HCT116 (cell line): ENCODE results near the gene RCBTB2. TPM values are rescaled to one million over a fixed set of nuclear protein-coding genes. Genes with fewer than 3 reads are reported as not detected.

Experiments
- ATAC-seq: fragments of 200-7000 bp; cut with Tn5 transposase; 2 replicates; pipeline ENCODE4 v1.9.1; 2020; ENCODE audit warnings: mild to moderate bottlenecking, moderate library complexity
- BruUV-seq: library from RNA; stranded (reverse); fragments of 400-500 nt; replicated peaks from 2 replicates; lab custom pipeline; 2021; lab: Mats Ljungman, UMichigan
- CTCF ChIA-PET: fragments of 300-600 bp; sonication (Branson Sonifier 250); formaldehyde crosslinking; loops from one replicate; lab custom pipeline; 2021; ENCODE audit warnings: antibody characterized with exemption; lab: Charles Lee
- POLR2A ChIA-PET: fragments of 300-600, 350-600 bp; sonication (Branson Sonifier 250); formaldehyde crosslinking; loops from one replicate; lab custom pipeline; 2021; ENCODE audit warnings: antibody characterized with exemption; lab: Charles Lee
- RAD21 ChIA-PET, 2 experiments: fragments of 300-600 bp; sonication (Branson Sonifier 250); formaldehyde crosslinking; loops; one replicate each; lab custom pipeline; 2023; ENCODE audit warnings: low total read pairs in 2 of 2; ENCODE audit not compliant: uncharacterized antibody in 2 of 2, unreplicated experiment in 2 of 2, low non-redundant PET in 1 of 2; lab: Charles Lee
- DNase-seq: peaks from one replicate; pipeline ENCODE4 v3.0.0-alpha.2; 2010; ENCODE audit warnings: low read depth, low spot score
- H2AFZ ChIP-seq: fragments of 200-600 bp; shearing (Covaris generic), sonication (generic); 2 replicates; pipeline ENCODE4 v1.6.1; 2017; ENCODE audit warnings: low read depth, mixed run types, mixed read lengths, antibody characterized with exemption, low read length; ENCODE audit not compliant: poor library complexity, severe bottlenecking
- H3K27ac ChIP-seq: 2 replicates; pipeline ENCODE4 v1.5.1; 2012; ENCODE audit warnings: low read depth, low read length
- H3K27me3 ChIP-seq: fragments of 200-600 bp; sonication (generic); 2 replicates; pipeline ENCODE4 v1.6.1; 2016; ENCODE audit warnings: mixed run types, low read length, mixed read lengths; ENCODE audit not compliant: insufficient read depth
- H3K36me3 ChIP-seq, 2 experiments: fragments of 200-500 bp in 1 of 2; fragments of 200-600 bp in 1 of 2; sonication (Bioruptor generic) in 1 of 2; sonication (generic) in 1 of 2; 2 replicates each; pipeline versions ENCODE4 v1.5.1 to v1.6.1; 2014 to 2016; ENCODE audit warnings: low read length in 2 of 2, inconsistent platforms in 1 of 2, mixed read lengths in 1 of 2, mixed run types in 1 of 2; ENCODE audit not compliant: insufficient read depth in 2 of 2, control insufficient read depth in 1 of 2
- H3K4me1 ChIP-seq, 2 experiments: fragments of 200-600 bp in 1 of 2; sonication (generic) in 1 of 2; 2 replicates each; pipeline versions ENCODE4 v1.5.1 to v1.6.1; 2012 to 2017; ENCODE audit warnings: low read length in 2 of 2, inconsistent platforms in 1 of 2, mild to moderate bottlenecking in 1 of 2, mixed read lengths in 1 of 2, mixed run types in 1 of 2, moderate library complexity in 1 of 2; ENCODE audit not compliant: insufficient read depth in 2 of 2, control insufficient read depth in 1 of 2
- H3K4me2 ChIP-seq: fragments of 200-600 bp; sonication (generic); 2 replicates; pipeline ENCODE4 v1.6.1; 2017; ENCODE audit warnings: mixed run types, low read length, mixed read lengths
- H3K4me3 ChIP-seq, 2 experiments: fragments of 200-600 bp in 1 of 2; sonication (generic) in 1 of 2; replicated peaks in 1 of 2; 2 replicates each; pipeline ENCODE4 v1.5.1; 2011 to 2016; ENCODE audit warnings: low read length in 2 of 2, control low read depth in 1 of 2, low read depth in 1 of 2, mild to moderate bottlenecking in 1 of 2, mixed read lengths in 1 of 2, mixed run types in 1 of 2
- H3K79me2 ChIP-seq: fragments of 200-600 bp; sonication (generic); 2 replicates; pipeline ENCODE4 v1.6.1; 2017; ENCODE audit warnings: mild to moderate bottlenecking, mixed run types, low read length, moderate library complexity, mixed read lengths; ENCODE audit not compliant: insufficient read depth
- H3K9ac ChIP-seq: fragments of 200-600 bp; sonication (generic); 2 replicates; pipeline ENCODE4 v1.6.1; 2016; ENCODE audit warnings: low read length, mixed read lengths
- H3K9me2 ChIP-seq: fragments of 200-600 bp; sonication (generic), shearing (Covaris generic); 2 replicates; pipeline ENCODE4 v1.6.1; 2017; ENCODE audit warnings: mixed run types, mild to moderate bottlenecking, moderate library complexity; ENCODE audit not compliant: insufficient read depth
- H3K9me3 ChIP-seq, 2 experiments: fragments of 200-500 bp in 1 of 2; fragments of 200-600 bp in 1 of 2; sonication (Bioruptor generic) in 1 of 2; sonication (generic) in 1 of 2; 2 replicates each; pipeline ENCODE4 v1.6.1; 2014 to 2017; ENCODE audit warnings: low read length in 2 of 2, mixed read lengths in 2 of 2, inconsistent platforms in 1 of 2, low read depth in 1 of 2, mild to moderate bottlenecking in 1 of 2, mixed run types in 1 of 2, moderate library complexity in 1 of 2; ENCODE audit not compliant: control insufficient read depth in 1 of 2, insufficient read depth in 1 of 2
- H4K20me1 ChIP-seq: fragments of 200-600 bp; sonication (generic), shearing (Covaris generic); 2 replicates; pipeline ENCODE4 v1.6.1; 2017; ENCODE audit warnings: mixed run types, mild to moderate bottlenecking, moderate library complexity; ENCODE audit not compliant: insufficient read depth
- CBX3 ChIP-seq: IDR thresholded peaks from 2 replicates; pipeline ENCODE4 v1.6.1; 2012; ENCODE audit warnings: low read depth
- CEBPB ChIP-seq: IDR thresholded peaks from 2 replicates; pipeline ENCODE4 v1.6.1; 2012; ENCODE audit warnings: low read depth
- EGR1 ChIP-seq: IDR thresholded peaks from 2 replicates; pipeline ENCODE4 v1.6.1; 2012; ENCODE audit warnings: low read depth
- ELF1 ChIP-seq: IDR thresholded peaks from 2 replicates; pipeline ENCODE4 v1.6.1; 2012; ENCODE audit warnings: low read depth, borderline replicate concordance
- EZH2 ChIP-seq: fragments of 200-600 bp; sonication (generic); IDR thresholded peaks from 2 replicates; pipeline ENCODE4 v1.6.1; 2017; ENCODE audit warnings: antibody characterized with exemption, mixed run types
- FOSL1 ChIP-seq: IDR thresholded peaks from 2 replicates; pipeline ENCODE4 v1.6.1; 2012; ENCODE audit warnings: low read depth
- JUND ChIP-seq: IDR thresholded peaks from 2 replicates; pipeline ENCODE4 v1.6.1; 2012
- POLR2A ChIP-seq: IDR thresholded peaks from 2 replicates; pipeline ENCODE4 v1.7.0; 2011; ENCODE audit warnings: borderline replicate concordance; ENCODE audit not compliant: insufficient read depth, insufficient read length; ENCODE audit errors: extremely low read depth
- RAD21 ChIP-seq: IDR thresholded peaks from 2 replicates; pipeline ENCODE4 v1.6.1; 2012; ENCODE audit warnings: low read depth, mild to moderate bottlenecking
- SP1 ChIP-seq: IDR thresholded peaks from 2 replicates; pipeline ENCODE4 v1.6.1; 2012; ENCODE audit warnings: low read depth
- SRF ChIP-seq: IDR thresholded peaks from 2 replicates; pipeline ENCODE4 v1.6.1; 2012; ENCODE audit warnings: low read depth
- TCF7L2 ChIP-seq: IDR thresholded peaks from 2 replicates; pipeline ENCODE4 v1.7.0; 2011; ENCODE audit warnings: borderline replicate concordance, inconsistent platforms; ENCODE audit not compliant: insufficient read depth, insufficient read length; ENCODE audit errors: extremely low read depth
- YY1 ChIP-seq: IDR thresholded peaks from 2 replicates; pipeline ENCODE4 v1.6.1; 2011; ENCODE audit warnings: low read length, low read depth, moderate library complexity, mild to moderate bottlenecking; ENCODE audit not compliant: insufficient replicate concordance; ENCODE audit errors: extremely low read depth
- ZFX ChIP-seq: fragments of 450-650 bp; IDR thresholded peaks from 2 replicates; pipeline ENCODE4 v1.6.1; 2017
- ZNF274 ChIP-seq: fragments of 200-500 bp; sonication (Bioruptor generic); IDR thresholded peaks from 2 replicates; pipeline ENCODE4 v1.6.1; 2014; ENCODE audit warnings: mild to moderate bottlenecking, low read depth, low read length, inconsistent platforms
- intact Hi-C: fragments of 100-400 bp; cut with micrococcal nuclease; formaldehyde crosslinking; loops from 2 replicates; pipeline ENCODE4 v1.10.0; 2022
- total RNA-seq: library from RNA; stranded (reverse); gene quantifications from one replicate; pipeline ENCODE4 v1.2.1, GENCODE V29; 2021; ENCODE audit not compliant: unreplicated experiment
- TF ChIP-seq, protein P1 (sequence below): IDR thresholded peaks from 2 replicates; pipeline ENCODE4 v1.6.1; 2012; ENCODE audit warnings: low read depth
- TF ChIP-seq, protein P2 (sequence below): IDR thresholded peaks from 2 replicates; pipeline ENCODE4 v1.6.1; 2011; ENCODE audit warnings: mild to moderate bottlenecking, low read length, moderate library complexity; ENCODE audit not compliant: insufficient replicate concordance; ENCODE audit errors: extremely low read depth
- TF ChIP-seq, protein P3 (sequence below): IDR thresholded peaks from 2 replicates; pipeline ENCODE4 v1.6.1; 2012
- TF ChIP-seq, protein P4 (sequence below): IDR thresholded peaks from 2 replicates; pipeline ENCODE4 v1.6.1; 2012
- TF ChIP-seq, protein P5 (sequence below), 3 experiments: fragments of 200-600 bp in 1 of 3; sonication (generic) in 1 of 3; IDR thresholded peaks in 2 of 3; conservative IDR thresholded peaks in 1 of 3; 2 replicates each; pipeline ENCODE4 v1.5.1; 2012 to 2017; ENCODE audit warnings: low read depth in 2 of 3, low read length in 2 of 3, antibody characterized with exemption in 1 of 3, borderline replicate concordance in 1 of 3, control low read depth in 1 of 3, mild to moderate bottlenecking in 1 of 3, mixed read lengths in 1 of 3, mixed run types in 1 of 3, moderate library complexity in 1 of 3; ENCODE audit not compliant: insufficient read depth in 1 of 3

RCBTB2 gene
- total RNA-seq, 1 experiment from 2014 or later = 1.3 TPM

DNA sequence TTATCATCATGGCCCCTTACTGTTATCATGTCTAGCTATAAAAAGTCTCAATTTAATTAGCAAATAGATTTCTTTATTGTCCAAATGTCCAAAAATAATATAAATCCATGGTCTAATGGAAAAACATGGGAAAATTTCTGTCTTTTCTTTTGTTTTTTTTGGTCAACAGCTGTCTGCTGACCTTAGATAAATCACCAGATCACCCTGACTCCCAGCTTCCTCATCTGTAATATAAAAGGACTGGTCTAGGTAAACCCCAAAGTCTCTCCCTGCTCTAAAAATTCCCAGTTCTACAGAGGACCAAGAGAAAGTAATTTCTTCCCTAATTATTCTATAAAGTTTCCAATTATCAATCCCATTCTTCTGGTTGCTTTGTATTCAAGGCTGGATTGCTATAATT, 30.7 kb upstream of the RCBTB2 start:
- Histone ChIP-seq H3K4me2 (no peak overlapping the region), H2AFZ (no peak overlapping the region), H3K9me2 (no peaks in the 10 kb centered on the region), H3K36me3 (no peaks in the 10 kb centered on the region), H3K9me3 (no peaks in the 10 kb centered on the region), H3K4me1 (no peaks in the 10 kb centered on the region), H3K27ac (no peak overlapping the region), H3K27me3 (no peaks in the 10 kb centered on the region), H4K20me1 (no peaks in the 10 kb centered on the region), H3K4me3 (no peak overlapping the region), H3K79me2 (no peaks in the 10 kb centered on the region), H3K9ac (no peak overlapping the region)
- ATAC-seq (no peak), DNase-seq (no peak)
- ChIA-PET POLR2A (no interaction called here), CTCF (no interaction called here), RAD21 (no interaction called here)
- BruUV-seq = no TSS peak
- intact Hi-C loops = no loop called here
- no peak for TF ChIP-seq FOSL1
- no peak for TF ChIP-seq ELF1
- no peak for TF ChIP-seq RAD21
- no peak for TF ChIP-seq EGR1
- TF ChIP-seq ZNF274 = no peak
- TF ChIP-seq SP1 = no peak
- no peak for TF ChIP-seq YY1
- TF ChIP-seq, protein P1, sequence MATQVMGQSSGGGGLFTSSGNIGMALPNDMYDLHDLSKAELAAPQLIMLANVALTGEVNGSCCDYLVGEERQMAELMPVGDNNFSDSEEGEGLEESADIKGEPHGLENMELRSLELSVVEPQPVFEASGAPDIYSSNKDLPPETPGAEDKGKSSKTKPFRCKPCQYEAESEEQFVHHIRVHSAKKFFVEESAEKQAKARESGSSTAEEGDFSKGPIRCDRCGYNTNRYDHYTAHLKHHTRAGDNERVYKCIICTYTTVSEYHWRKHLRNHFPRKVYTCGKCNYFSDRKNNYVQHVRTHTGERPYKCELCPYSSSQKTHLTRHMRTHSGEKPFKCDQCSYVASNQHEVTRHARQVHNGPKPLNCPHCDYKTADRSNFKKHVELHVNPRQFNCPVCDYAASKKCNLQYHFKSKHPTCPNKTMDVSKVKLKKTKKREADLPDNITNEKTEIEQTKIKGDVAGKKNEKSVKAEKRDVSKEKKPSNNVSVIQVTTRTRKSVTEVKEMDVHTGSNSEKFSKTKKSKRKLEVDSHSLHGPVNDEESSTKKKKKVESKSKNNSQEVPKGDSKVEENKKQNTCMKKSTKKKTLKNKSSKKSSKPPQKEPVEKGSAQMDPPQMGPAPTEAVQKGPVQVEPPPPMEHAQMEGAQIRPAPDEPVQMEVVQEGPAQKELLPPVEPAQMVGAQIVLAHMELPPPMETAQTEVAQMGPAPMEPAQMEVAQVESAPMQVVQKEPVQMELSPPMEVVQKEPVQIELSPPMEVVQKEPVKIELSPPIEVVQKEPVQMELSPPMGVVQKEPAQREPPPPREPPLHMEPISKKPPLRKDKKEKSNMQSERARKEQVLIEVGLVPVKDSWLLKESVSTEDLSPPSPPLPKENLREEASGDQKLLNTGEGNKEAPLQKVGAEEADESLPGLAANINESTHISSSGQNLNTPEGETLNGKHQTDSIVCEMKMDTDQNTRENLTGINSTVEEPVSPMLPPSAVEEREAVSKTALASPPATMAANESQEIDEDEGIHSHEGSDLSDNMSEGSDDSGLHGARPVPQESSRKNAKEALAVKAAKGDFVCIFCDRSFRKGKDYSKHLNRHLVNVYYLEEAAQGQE = no peak
- no peak for TF ChIP-seq ZFX
- no peak for TF ChIP-seq EZH2
- TF ChIP-seq SRF = no peak
- TF ChIP-seq CEBPB = no peak
- TF ChIP-seq TCF7L2 = no peak
- no peak for TF ChIP-seq CBX3
- TF ChIP-seq, protein P2, sequence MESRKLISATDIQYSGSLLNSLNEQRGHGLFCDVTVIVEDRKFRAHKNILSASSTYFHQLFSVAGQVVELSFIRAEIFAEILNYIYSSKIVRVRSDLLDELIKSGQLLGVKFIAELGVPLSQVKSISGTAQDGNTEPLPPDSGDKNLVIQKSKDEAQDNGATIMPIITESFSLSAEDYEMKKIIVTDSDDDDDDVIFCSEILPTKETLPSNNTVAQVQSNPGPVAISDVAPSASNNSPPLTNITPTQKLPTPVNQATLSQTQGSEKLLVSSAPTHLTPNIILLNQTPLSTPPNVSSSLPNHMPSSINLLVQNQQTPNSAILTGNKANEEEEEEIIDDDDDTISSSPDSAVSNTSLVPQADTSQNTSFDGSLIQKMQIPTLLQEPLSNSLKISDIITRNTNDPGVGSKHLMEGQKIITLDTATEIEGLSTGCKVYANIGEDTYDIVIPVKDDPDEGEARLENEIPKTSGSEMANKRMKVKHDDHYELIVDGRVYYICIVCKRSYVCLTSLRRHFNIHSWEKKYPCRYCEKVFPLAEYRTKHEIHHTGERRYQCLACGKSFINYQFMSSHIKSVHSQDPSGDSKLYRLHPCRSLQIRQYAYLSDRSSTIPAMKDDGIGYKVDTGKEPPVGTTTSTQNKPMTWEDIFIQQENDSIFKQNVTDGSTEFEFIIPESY = no peak
- no peak for TF ChIP-seq POLR2A
- TF ChIP-seq, protein P3, sequence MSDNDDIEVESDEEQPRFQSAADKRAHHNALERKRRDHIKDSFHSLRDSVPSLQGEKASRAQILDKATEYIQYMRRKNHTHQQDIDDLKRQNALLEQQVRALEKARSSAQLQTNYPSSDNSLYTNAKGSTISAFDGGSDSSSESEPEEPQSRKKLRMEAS = no peak
- no peak for TF ChIP-seq JUND
- TF ChIP-seq, protein P4, sequence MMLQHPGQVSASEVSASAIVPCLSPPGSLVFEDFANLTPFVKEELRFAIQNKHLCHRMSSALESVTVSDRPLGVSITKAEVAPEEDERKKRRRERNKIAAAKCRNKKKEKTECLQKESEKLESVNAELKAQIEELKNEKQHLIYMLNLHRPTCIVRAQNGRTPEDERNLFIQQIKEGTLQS = no peak
- TF ChIP-seq, protein P5, sequence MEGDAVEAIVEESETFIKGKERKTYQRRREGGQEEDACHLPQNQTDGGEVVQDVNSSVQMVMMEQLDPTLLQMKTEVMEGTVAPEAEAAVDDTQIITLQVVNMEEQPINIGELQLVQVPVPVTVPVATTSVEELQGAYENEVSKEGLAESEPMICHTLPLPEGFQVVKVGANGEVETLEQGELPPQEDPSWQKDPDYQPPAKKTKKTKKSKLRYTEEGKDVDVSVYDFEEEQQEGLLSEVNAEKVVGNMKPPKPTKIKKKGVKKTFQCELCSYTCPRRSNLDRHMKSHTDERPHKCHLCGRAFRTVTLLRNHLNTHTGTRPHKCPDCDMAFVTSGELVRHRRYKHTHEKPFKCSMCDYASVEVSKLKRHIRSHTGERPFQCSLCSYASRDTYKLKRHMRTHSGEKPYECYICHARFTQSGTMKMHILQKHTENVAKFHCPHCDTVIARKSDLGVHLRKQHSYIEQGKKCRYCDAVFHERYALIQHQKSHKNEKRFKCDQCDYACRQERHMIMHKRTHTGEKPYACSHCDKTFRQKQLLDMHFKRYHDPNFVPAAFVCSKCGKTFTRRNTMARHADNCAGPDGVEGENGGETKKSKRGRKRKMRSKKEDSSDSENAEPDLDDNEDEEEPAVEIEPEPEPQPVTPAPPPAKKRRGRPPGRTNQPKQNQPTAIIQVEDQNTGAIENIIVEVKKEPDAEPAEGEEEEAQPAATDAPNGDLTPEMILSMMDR (IDR thresholded peaks at IDR 0.05 in 2 of 3, conservative IDR thresholded peaks at IDR 0.05 in 1 of 3; ENCODE audit: borderline replicate concordance in 1 of 3, insufficient read depth in 1 of 3, low read depth in 2 of 3, low read length in 2 of 3) = no peak
